Activated effector memory CD4-positive, alpha-beta T cell treated with anti-CD3 and anti-CD28 coated beads, Interleukin-2, amount 50 U/mL, for 16 hours (primary cell): ENCODE measurements around the gene TCEA2.
A peak's percentile ranks its signal among the peaks of the same experiment; 100 is the strongest.
"Not testable (repeated sequence)": the region's sequence is repeated elsewhere in the genome, so short reads cannot be mapped to it uniquely, and the experiment has no call there.

Experiments
- DNase-seq: peaks from one replicate; pipeline ENCODE4 v3.0.0-alpha.2; 2020

The TCEA2 gene

GRCh38 chr20:64080013-64080812 lies 17.2 kb downstream of the TCEA2 start, which contains the start of gene OPRL1:
Gene OPRL1 (plus strand): TSS chr20:64080082. CDS start chr20:64092721, 12,639 bp downstream.
- DNase-seq: no peak

DNA sequence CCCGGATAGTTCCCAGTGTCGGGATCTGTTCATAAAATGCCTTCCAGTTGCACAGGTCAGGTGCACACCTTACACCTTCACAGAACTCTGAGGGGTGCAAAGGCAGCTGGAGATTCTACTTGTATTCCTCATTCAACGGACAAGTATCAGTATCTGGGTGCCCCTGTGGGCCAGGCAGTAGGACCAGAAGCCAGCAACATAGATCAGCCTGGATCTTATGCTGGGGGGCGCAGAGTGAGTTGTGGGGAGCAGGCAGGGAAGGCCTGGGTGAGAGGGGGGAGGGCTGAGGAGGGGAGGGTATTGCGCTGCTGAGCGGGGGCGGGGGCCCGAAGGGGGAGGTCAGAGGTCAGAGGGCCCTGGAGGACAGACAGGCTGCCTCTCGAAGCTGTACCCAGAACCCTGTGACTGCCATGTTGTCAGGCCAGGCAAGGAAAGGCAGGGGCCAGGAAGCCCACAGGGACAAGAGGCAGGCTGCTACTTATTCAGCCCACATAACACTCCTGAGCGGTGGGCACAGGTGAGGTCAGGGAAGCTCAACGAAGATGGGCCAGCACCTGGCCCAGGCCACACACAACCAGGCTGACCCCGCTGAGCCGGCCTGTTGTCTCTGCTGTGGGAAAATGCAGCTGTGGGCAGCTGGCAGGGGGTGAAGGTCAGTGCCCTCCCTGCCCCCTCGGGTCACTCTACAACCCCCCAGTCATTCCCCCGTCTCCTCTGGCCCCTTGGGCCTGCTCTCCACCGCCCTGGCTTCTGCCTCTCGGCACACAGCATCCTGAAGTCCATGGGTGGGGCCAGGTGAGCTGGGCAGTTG lies 18.0 kb downstream of the TCEA2 start:
- DNase-seq: no peak

DNA sequence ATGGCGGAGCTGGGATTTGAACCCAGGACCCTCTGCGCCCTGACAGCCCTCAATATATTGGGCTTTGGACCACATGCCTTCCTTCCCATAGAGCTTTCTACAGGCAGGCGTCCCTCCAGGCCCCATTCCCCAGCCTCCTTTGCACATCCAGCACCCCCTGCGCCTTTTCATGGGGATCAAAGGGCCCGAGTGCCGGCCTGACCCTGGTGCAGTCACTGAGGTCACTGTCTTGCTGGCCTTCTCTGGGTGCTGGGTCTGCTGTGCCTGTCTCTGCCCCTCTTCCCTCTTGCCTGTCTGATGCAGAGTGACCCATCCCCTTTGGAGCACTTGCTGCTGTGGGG lies 18.6 kb downstream of the TCEA2 start:
- DNase-seq: no peak

GRCh38 chr20:64082126-64082731 lies 19.2 kb downstream of the TCEA2 start:
- DNase-seq: no peak

DNA sequence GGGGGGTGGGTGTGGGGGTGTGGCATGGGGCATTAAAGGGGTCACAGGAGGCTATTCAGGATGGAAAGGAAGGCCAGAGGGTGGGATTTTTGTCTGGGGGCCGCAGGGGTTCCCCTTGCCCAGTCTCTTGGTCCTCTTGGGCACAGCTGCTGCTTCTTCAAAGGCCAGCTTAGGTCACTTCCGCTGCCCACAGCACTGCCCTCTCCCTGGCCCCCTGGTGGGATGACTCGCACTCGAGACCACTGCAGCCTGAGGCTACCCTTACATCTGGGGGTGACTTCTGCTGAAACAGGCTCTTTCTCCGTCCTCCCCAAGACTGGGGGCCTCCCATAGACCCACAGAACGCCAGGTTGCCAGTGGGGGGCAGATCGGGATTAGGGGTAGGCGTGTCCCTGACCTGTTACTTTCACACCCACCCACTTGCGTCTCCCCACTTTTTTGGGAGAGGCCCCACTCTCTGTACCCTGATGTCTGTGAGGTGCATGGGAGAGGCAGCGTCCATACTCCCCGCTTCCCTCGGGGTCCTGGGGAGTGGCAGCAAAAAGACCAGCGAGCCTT lies 19.9 kb downstream of the TCEA2 start:
- DNase-seq: no peak

GRCh38 chr20:64083378-64083803 lies 20.4 kb downstream of the TCEA2 start:
- DNase-seq: peak; percentile 89

DNA sequence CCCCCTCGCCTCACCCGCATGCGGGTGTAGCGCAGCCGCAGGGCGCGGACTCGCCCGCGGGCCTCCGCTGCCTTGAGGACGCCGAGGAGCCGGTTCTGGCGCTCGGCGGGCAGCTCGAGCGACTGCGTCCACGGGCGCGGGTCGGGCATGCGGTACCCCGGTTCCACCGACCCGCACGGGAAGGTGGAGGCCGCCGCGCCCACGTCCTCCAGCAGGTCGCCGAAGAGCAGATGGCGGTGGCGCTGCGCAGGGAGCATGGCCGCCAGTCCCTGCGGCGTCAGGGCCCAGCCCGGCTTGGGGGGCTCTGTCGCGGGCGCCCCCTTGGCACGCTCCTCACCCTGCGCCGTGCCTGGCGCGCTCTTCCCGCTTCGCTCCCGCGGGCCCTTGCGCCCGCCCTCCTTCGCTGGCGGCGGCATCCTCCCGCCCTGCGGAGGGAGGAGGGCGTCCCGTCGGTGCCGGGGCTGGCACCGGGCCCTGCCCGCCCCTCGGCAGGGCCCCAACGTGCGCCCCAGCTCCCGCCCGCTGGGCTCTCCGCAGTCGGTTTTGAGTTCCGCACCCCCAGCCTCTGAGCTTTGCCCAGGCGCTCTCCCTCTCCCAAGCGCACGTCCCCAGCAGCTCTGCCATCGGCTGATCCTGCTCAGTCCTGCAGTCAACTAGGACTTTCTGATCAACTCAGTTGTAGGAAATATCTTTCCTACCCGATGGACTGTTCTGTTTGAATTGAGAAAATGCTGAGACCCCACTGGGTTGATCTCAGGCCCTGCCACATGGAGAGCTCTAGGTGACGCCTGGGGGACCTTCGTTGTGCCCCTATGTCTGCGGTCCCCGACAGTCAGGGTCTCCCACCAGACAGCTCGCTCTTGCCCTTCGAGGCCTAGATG lies 21.0 kb downstream of the TCEA2 start, which contains the start of gene LKAAEAR1:
LKAAEAR1 (minus strand) TSS at position 595 of the 881 bp plus-strand sequence; CDS start at position 416, 179 bp downstream.
- DNase-seq: no peak

- DNase-seq: no peak
Measured at GRCh38 chr20:64084685-64085152, 21.7 kb downstream of the TCEA2 start.

DNA sequence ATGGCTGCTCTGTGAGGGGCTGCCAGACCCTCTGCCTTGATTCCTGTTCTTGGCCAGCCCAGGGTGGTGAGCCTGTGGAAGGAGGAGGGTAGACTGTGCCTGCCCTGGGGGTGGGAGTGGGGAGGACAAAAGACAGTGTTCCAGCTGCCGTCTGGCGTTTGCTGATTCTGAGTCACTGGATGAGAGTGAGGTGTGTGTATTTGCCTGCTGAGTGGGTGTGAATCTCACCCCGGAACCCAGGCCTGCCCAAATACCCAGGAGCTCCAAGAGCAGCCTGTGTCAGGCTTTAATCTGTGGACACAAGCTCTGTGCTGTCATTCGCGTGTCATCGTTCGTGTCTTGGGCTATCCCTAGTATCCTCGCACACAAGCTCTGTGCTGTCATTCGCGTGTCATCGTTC lies 23.8 kb downstream of the TCEA2 start:
- no peak for DNase-seq

DNA sequence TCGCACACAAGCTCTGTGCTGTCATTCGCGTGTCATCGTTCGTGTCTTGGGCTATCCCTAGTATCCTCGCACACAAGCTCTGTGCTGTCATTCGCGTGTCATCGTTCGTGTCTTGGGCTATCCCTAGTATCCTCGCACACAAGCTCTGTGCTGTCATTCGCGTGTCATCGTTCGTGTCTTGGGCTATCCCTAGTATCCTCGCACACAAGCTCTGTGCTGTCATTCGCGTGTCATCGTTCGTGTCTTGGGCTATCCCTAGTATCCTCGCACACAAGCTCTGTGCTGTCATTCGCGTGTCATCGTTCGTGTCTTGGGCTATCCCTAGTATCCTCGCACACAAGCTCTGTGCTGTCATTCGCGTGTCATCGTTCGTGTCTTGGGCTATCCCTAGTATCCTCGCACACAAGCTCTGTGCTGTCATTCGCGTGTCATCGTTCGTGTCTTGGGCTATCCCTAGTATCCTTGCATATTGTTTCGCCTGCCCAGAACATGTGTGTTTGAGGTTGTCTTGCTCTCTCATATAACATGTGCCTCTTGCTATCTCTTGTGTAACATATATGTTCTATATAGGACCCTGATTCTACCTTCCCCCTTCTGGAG lies 24.3 kb downstream of the TCEA2 start:
- not testable (repeated sequence) for DNase-seq

DNA sequence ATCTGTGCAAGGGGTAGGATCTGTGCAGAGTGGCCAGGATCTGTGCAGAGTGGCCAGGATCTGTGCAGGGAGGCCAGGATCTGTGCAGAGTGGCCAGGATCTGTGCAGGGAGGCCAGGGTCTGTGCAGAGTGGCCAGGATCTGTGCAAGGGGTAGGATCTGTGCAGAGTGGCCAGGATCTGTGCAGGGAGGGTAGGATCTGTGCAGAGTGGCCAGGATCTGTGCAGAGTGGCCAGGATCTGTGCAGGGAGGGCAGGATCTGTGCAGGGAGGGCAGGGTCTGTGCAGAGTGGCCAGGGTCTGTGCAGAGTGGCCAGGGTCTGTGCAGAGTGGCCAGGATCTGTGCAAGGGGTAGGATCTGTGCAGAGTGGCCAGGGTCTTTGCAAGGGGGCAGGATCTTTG lies 25.6 kb downstream of the TCEA2 start:
- not testable (repeated sequence) for DNase-seq

DNA sequence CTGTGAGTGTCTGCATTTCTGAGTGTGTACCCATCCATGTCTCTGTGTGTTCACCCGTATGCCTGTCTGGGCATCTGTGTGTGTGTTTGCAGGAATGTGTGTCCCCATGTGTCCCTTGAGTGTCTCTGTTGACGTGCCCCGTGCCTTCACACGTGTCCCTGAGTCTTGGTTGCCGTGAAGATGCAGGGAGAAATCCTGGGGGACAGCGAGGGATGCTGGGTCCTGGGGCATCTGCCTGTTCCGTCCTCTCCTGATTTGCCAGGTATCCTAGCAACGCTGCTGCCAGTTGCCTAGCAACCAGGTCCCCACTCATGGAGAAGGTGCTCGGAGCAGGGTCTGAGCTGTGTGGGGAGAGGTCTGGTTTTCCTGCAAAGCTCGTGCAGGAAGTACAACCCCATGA lies 27.2 kb downstream of the TCEA2 start:
- no peak for DNase-seq

DNA sequence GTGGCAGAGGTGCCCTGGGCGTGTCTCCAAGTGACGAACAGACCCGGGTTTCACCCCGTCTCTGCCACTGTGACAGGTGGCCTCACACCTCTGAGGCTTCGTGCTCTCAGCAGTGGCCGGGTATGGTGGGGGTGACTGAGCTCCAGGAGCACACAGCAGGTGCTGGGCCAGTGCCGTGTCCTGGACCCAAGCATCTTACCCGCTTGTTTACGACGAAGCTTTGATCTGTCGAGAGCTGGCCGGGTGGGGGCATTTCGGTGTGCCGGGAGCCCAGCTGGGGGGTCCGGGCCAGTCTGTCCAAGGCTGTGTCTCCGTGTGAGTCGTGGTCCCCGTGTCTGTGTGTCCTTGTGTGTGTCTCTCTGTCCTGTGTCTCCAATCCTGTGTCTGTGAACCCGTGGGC lies 28.3 kb downstream of the TCEA2 start:
- DNase-seq: no peak

DNA sequence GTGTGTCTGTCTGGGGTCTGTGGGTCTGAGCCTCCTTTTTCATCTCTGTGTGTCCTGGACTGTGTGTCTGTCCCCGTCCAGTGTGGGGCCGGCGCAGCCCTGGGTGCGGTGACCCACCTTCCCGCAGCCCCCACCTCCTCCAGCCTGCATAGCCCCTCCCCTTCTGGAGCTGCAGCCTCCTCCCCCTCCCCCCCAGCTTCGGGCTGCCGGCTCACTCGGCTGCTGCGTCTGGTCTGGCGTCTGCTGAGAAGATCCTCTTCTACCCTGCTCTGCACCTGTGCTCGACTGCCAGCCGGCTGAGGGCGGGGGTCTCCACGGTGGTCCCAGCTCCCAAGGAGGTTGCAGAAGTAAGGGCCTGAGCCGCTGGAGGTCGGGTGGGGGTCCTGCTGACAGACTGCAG lies 28.8 kb downstream of the TCEA2 start:
- DNase-seq: no peak

GRCh38 chr20:64092258-64093012 lies 29.4 kb downstream of the TCEA2 start:
- DNase-seq: no peak

DNA sequence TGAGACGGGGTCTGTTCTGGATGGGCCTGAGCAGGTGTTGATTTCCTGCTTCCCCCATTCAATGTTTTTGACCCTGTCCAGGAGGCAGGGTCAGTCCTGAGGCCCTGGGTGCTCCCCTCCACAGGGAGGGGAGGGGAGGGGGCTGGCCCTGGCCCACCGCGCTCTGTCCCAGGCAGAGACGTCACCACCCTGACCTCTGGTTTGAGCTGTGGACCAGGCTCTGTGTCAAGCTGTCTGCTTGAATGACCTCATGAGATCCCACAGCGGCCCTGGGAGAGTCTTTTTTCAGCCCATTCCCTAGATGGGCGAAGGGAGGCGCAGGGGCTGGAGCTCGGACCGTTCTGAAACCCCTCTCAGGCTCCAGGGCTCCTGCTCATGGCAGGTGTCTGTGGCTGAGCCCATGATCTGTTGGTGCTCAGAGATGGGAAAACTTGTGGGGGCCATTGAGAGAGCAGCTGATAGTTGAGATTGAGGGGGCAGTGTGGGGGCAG lies 30.1 kb downstream of the TCEA2 start:
- DNase-seq: no peak

- DNase-seq: no peak
Measured at GRCh38 chr20:64095455-64095854, 32.5 kb downstream of the TCEA2 start.

DNA sequence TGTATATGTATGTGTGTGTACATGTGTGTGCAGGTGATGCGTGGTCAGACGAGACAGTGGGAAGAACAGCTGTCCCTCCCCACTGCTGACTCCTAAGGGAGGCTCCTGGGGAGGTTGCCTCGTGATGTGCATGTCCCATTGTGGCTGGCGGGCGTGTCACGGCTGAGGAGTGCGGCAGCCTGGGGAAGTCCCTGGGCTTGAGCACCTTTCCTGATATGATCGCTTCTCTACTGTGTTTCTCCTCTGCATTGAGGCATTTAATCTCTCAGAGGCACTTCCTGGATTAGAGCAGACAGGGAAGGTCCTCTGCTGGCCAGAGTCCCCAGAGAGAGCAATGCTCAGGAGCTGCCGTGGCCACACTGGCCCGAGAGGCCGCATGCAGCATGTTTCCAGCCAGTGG lies 32.9 kb downstream of the TCEA2 start:
- DNase-seq: no peak

- no peak for DNase-seq
Measured at GRCh38 chr20:64096535-64096934, 33.5 kb downstream of the TCEA2 start.

- no peak for DNase-seq
Measured at GRCh38 chr20:64098471-64099013, 35.5 kb downstream of the TCEA2 start.
